ENCODE results near the gene PCNX2.

Gene PCNX2

DNA sequence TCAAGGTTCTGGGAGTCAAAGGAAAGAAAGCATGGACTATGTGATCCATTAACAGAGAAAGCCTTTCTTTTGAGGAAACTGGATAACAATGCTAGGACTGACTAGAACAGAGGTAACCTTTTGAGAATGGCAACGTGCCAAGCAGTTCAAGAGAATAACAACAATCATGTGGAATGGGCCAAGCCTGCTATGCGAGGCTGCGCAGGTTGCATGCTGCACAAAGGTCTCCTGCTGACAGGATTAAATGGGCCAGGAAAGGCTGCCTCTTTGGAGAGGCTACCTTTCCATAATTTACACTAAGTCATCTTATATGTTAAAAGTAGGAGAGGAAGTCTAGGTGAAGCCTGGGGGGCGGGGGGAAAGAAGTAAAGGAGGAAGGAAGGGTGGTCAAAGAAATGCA is 5.8 kb downstream of the PCNX2 start:
- no peak for ATAC-seq
- no peak for TF ChIP-seq PPARA (CRISPR knock-in tag; IDR thresholded peaks at IDR 0.05; ENCODE audit: borderline replicate concordance)
- no peak for TF ChIP-seq ARNTL (CRISPR knock-in tag; IDR thresholded peaks at IDR 0.05; ENCODE audit: borderline replicate concordance, low read depth)
- TF ChIP-seq GLIS3 (CRISPR knock-in tag; IDR thresholded peaks at IDR 0.05): no peak
- no peak for TF ChIP-seq ISL1 (CRISPR knock-in tag; IDR thresholded peaks at IDR 0.05)
- no peak for TF ChIP-seq TCF4 (CRISPR knock-in tag; IDR thresholded peaks at IDR 0.05; ENCODE audit: borderline replicate concordance)
- TF ChIP-seq, protein P1, sequence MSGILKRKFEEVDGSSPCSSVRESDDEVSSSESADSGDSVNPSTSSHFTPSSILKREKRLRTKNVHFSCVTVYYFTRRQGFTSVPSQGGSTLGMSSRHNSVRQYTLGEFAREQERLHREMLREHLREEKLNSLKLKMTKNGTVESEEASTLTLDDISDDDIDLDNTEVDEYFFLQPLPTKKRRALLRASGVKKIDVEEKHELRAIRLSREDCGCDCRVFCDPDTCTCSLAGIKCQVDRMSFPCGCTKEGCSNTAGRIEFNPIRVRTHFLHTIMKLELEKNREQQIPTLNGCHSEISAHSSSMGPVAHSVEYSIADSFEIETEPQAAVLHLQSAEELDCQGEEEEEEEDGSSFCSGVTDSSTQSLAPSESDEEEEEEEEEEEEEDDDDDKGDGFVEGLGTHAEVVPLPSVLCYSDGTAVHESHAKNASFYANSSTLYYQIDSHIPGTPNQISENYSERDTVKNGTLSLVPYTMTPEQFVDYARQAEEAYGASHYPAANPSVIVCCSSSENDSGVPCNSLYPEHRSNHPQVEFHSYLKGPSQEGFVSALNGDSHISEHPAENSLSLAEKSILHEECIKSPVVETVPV (CRISPR knock-in tag; IDR thresholded peaks at IDR 0.05): no peak
- no peak for TF ChIP-seq ZNF8 (CRISPR knock-in tag; IDR thresholded peaks at IDR 0.05)

DNA sequence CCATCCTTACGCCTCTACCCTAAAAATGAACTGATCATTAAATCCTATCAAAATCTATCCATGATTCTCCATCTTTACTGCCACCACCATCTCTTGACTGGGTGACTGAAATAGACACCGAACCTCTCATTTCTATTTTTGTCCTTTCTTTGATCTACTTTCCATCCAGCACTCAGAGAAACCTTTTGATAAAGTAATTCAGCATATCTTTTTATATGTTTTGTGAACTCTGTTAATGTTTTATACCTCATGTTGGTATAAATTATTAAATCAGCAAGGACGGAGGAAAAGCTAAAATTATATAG is 13.0 kb downstream of the PCNX2 start:
- ATAC-seq: no peak
- no peak for TF ChIP-seq RARB (CRISPR knock-in tag; IDR thresholded peaks at IDR 0.05)

DNA sequence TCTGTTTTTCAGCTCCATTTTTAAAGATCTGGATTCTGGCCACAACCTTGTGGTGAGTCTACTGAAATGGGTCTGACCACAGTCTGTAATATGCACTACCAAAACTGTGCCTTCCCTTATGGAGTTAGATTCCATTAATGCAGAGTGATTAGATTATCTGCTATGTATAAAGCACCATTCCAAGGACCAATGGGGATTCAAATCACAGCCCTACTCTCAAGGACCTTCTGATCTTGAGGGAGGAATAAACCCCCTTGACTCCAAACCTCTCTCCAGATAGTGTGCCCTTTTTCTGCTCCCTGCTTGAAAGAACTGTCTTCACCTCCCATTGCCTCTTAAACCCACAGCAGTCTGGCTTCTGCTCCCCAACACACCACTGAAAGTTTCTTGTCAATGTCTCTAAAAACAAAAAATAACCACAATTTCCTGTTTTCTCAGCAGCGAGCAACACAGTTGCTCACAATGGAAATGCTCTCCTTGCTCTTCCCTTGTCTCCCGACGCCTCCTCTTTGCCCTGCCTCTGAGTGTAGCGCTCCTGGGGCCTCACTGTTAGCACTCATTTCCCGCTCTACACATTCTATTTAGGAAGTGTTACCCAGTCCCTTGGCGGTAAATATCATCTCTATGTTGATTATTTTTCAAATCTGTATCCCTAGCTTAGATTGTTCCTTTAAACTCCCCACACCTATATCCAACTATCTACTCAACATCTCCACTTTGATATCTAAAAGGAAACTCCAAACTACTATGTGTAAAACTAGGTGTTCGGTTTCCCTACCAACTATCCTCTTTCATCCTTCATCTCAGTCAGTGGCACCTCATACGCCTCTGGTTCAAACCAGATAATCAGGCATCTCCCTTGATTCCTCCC is 13.6 kb downstream of the PCNX2 start:
- no peak for TF ChIP-seq SNAI2 (CRISPR knock-in tag; IDR thresholded peaks at IDR 0.05)
- TF ChIP-seq ZNF565 (CRISPR knock-in tag; conservative IDR thresholded peaks at IDR 0.05; ENCODE audit: low read depth): no peak
- TF ChIP-seq, protein P2, sequence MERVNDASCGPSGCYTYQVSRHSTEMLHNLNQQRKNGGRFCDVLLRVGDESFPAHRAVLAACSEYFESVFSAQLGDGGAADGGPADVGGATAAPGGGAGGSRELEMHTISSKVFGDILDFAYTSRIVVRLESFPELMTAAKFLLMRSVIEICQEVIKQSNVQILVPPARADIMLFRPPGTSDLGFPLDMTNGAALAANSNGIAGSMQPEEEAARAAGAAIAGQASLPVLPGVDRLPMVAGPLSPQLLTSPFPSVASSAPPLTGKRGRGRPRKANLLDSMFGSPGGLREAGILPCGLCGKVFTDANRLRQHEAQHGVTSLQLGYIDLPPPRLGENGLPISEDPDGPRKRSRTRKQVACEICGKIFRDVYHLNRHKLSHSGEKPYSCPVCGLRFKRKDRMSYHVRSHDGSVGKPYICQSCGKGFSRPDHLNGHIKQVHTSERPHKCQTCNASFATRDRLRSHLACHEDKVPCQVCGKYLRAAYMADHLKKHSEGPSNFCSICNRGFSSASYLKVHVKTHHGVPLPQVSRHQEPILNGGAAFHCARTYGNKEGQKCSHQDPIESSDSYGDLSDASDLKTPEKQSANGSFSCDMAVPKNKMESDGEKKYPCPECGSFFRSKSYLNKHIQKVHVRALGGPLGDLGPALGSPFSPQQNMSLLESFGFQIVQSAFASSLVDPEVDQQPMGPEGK (CRISPR knock-in tag; IDR thresholded peaks at IDR 0.05; ENCODE audit: borderline replicate concordance): no peak
- no peak for TF ChIP-seq ZFP3 (CRISPR knock-in tag; IDR thresholded peaks at IDR 0.05)
- TF ChIP-seq, protein P3, sequence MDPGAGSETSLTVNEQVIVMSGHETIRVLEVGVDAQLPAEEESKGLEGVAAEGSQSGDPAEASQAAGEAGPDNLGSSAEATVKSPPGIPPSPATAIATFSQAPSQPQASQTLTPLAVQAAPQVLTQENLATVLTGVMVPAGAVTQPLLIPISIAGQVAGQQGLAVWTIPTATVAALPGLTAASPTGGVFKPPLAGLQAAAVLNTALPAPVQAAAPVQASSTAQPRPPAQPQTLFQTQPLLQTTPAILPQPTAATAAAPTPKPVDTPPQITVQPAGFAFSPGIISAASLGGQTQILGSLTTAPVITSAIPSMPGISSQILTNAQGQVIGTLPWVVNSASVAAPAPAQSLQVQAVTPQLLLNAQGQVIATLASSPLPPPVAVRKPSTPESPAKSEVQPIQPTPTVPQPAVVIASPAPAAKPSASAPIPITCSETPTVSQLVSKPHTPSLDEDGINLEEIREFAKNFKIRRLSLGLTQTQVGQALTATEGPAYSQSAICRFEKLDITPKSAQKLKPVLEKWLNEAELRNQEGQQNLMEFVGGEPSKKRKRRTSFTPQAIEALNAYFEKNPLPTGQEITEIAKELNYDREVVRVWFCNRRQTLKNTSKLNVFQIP (CRISPR knock-in tag; IDR thresholded peaks at IDR 0.05; ENCODE audit: borderline replicate concordance, low read depth): no peak
- TF ChIP-seq TOX (CRISPR knock-in tag; IDR thresholded peaks at IDR 0.05; ENCODE audit: borderline replicate concordance): no peak
- no peak for TF ChIP-seq ZNF8 (CRISPR knock-in tag; IDR thresholded peaks at IDR 0.05)
- TF ChIP-seq, protein P1 (CRISPR knock-in tag; IDR thresholded peaks at IDR 0.05): no peak
- no peak for TF ChIP-seq ZC3H10 (CRISPR knock-in tag; IDR thresholded peaks at IDR 0.05)
- TF ChIP-seq, protein P4, sequence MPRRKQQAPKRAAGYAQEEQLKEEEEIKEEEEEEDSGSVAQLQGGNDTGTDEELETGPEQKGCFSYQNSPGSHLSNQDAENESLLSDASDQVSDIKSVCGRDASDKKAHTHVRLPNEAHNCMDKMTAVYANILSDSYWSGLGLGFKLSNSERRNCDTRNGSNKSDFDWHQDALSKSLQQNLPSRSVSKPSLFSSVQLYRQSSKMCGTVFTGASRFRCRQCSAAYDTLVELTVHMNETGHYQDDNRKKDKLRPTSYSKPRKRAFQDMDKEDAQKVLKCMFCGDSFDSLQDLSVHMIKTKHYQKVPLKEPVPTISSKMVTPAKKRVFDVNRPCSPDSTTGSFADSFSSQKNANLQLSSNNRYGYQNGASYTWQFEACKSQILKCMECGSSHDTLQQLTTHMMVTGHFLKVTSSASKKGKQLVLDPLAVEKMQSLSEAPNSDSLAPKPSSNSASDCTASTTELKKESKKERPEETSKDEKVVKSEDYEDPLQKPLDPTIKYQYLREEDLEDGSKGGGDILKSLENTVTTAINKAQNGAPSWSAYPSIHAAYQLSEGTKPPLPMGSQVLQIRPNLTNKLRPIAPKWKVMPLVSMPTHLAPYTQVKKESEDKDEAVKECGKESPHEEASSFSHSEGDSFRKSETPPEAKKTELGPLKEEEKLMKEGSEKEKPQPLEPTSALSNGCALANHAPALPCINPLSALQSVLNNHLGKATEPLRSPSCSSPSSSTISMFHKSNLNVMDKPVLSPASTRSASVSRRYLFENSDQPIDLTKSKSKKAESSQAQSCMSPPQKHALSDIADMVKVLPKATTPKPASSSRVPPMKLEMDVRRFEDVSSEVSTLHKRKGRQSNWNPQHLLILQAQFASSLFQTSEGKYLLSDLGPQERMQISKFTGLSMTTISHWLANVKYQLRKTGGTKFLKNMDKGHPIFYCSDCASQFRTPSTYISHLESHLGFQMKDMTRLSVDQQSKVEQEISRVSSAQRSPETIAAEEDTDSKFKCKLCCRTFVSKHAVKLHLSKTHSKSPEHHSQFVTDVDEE (CRISPR knock-in tag; IDR thresholded peaks at IDR 0.05): no peak
- TF ChIP-seq, protein P5, sequence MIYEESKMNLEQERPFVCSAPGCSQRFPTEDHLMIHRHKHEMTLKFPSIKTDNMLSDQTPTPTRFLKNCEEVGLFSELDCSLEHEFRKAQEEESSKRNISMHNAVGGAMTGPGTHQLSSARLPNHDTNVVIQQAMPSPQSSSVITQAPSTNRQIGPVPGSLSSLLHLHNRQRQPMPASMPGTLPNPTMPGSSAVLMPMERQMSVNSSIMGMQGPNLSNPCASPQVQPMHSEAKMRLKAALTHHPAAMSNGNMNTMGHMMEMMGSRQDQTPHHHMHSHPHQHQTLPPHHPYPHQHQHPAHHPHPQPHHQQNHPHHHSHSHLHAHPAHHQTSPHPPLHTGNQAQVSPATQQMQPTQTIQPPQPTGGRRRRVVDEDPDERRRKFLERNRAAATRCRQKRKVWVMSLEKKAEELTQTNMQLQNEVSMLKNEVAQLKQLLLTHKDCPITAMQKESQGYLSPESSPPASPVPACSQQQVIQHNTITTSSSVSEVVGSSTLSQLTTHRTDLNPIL (CRISPR knock-in tag; IDR thresholded peaks at IDR 0.05; ENCODE audit: low read depth): no peak
- TF ChIP-seq PPARA (CRISPR knock-in tag; IDR thresholded peaks at IDR 0.05; ENCODE audit: borderline replicate concordance): no peak
- TF ChIP-seq ARNTL (CRISPR knock-in tag; IDR thresholded peaks at IDR 0.05; ENCODE audit: borderline replicate concordance, low read depth): no peak
- no peak for TF ChIP-seq BACH2 (CRISPR knock-in tag; IDR thresholded peaks at IDR 0.05; ENCODE audit: borderline replicate concordance)
- TF ChIP-seq ESRRG (CRISPR knock-in tag; IDR thresholded peaks at IDR 0.05): no peak
- no peak for TF ChIP-seq GLIS3 (CRISPR knock-in tag; IDR thresholded peaks at IDR 0.05)
- peak; percentile 71 for ATAC-seq
